ENCODE measurements around the gene OR2L13. TPM values are rescaled to one million over a fixed set of nuclear protein-coding genes. Genes with fewer than 3 reads are reported as not detected.
"Not testable (repeated sequence)": the region's sequence is repeated elsewhere in the genome, so short reads cannot be mapped to it uniquely, and the experiment has no call there.

OR2L13 gene, protein sequence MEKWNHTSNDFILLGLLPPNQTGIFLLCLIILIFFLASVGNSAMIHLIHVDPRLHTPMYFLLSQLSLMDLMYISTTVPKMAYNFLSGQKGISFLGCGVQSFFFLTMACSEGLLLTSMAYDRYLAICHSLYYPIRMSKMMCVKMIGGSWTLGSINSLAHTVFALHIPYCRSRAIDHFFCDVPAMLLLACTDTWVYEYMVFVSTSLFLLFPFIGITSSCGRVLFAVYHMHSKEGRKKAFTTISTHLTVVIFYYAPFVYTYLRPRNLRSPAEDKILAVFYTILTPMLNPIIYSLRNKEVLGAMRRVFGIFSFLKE
- not detected for polyA plus RNA-seq (2012; ENCODE audit: low read depth, missing spikeins)

DNA sequence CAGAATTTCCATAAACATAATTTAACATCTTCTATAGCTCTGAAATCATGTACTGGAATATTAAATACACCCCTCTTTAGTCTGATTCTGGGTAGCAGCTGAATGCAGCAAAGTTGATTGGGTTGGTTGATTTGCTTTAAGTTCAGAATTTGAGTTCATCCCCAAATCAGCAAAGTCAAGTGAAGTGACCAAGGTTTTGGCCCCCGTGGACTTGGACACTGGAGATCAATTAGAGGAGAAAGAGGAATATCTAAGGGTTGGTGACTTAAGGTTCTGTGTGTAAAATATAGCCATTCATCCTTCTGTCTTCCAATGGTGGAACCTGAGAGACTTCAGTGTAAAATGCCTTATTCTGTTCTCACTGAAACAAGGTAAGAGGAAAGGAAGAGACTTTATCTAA is at the start of gene OR2L13:
OR2L13 (plus strand) TSS at position 301 of the 400 bp plus-strand sequence. CDS start 4,192 bp downstream, outside the sequence.
- TF ChIP-seq TAF1 (IDR thresholded peaks at IDR 0.05; ENCODE audit: low read depth, low read length) (no peak), POLR2A (IDR thresholded peaks at IDR 0.05; ENCODE audit: low read depth, low read length) (no peak), SPI1 (IDR thresholded peaks at IDR 0.05; ENCODE audit: low read depth, low read length) (no peak), POLR2AphosphoS5 (IDR thresholded peaks at IDR 0.05; ENCODE audit: low read depth, low read length) (no peak), POU2F2 (IDR thresholded peaks at IDR 0.05; ENCODE audit: low read depth, low read length) (no peak), PAX5 (IDR thresholded peaks at IDR 0.05; ENCODE audit: insufficient read depth, low read length, severe bottlenecking) (no peak)
- FAIRE-seq (no peak), DNase-seq (ENCODE audit: insufficient read length, low spot score) (no peak)

DNA sequence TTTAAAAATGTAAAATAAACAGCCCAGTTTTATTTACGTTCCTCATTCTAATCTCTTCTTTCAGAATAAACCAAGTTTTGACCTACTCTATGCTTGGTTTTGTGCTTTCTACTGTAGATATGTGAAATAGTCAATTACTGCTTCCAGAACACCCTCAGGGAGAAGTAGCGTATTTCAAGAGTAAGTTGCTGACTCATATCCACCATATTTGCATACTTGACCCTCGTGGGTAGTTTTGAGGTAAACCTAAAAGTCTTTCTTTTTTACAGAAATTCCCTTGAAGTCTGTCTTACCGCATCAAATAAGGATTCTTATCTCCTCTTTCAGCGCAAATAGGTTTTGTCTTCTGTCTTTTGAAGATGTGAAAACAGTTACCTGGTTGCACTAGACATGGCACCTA is 49.8 kb upstream of the OR2L13 start:
- FAIRE-seq (no peak), DNase-seq (ENCODE audit: insufficient read length, low spot score) (no peak)
- no peak for TF ChIP-seq POU2F2 (IDR thresholded peaks at IDR 0.05; ENCODE audit: low read depth, low read length)

DNA sequence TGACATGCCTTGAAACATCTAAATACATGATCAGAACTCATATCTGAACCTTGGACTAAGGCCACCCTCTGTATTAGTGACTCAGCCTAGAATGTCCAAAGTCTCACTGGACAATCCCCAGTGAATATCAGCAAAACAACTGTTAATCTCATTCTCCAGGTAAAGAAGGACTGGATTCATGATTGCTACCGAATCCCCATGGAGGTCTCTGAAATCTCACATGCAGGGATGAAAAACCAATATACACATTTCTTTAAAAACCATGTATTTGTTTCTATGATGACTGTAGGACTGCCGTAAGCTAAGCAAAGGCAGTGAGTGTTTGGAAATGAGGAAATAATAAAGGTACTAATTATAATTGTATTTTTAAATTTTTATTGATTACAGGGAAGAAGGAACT is 48.4 kb upstream of the OR2L13 start, which contains the start of gene OR2L3:
OR2L3 (plus strand) TSS at position 301 of the 400 bp plus-strand sequence. CDS start 13,846 bp downstream, outside the sequence.
- FAIRE-seq (no peak), DNase-seq (ENCODE audit: insufficient read length, low spot score) (no peak)
- TF ChIP-seq POU2F2 (IDR thresholded peaks at IDR 0.05; ENCODE audit: low read depth, low read length): no peak
- TF ChIP-seq TAF1 (IDR thresholded peaks at IDR 0.05; ENCODE audit: low read depth, low read length): no peak
- TF ChIP-seq POLR2A (IDR thresholded peaks at IDR 0.05; ENCODE audit: low read depth, low read length): no peak
- TF ChIP-seq SPI1 (IDR thresholded peaks at IDR 0.05; ENCODE audit: low read depth, low read length): no peak
- TF ChIP-seq POLR2AphosphoS5 (IDR thresholded peaks at IDR 0.05; ENCODE audit: low read depth, low read length): no peak
- TF ChIP-seq PAX5 (IDR thresholded peaks at IDR 0.05; ENCODE audit: insufficient read depth, low read length, severe bottlenecking): no peak

DNA sequence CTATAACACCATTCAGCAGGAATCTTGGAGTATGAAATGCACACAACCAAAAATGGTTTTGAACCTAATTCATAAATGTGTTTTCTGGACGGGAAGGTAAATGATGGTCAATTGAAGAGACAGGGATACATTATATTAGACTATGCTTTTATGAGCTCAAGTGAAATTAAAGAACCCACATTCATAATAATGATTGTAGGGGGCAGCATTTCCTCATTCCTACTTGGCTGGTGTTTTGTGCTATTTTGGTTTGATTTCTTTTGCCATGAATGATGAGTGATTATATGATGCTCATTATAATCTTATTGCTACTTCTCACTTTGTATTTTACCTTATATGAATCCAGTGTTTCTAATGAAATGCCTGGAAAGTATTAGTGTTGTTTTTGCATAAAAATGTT is 48.0 kb upstream of the OR2L13 start:
- FAIRE-seq (no peak), DNase-seq (ENCODE audit: insufficient read length, low spot score) (no peak)
- no peak for TF ChIP-seq POU2F2 (IDR thresholded peaks at IDR 0.05; ENCODE audit: low read depth, low read length)
- TF ChIP-seq POLR2AphosphoS5 (IDR thresholded peaks at IDR 0.05; ENCODE audit: low read depth, low read length): no peak

DNA sequence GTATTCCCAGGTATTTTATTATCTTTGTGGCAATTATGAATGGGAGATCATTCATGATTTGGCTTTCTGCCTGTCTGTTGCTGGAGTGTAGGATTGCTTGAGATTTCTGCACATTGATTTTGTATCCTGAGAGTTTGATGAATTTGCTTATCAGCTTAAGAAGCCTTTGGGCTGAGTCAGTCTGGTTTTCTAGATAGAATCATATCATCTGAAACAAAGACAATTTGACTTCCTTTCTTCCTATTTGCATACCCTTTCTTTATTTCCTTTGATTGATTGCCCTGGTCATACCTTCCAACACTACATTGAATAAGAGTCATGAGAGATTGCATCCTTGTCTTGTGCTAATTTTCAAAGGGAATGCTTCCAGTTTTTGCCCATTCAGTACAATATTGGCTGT is 40.3 kb upstream of the OR2L13 start:
- FAIRE-seq: no peak
- DNase-seq (ENCODE audit: insufficient read length, low spot score): no peak
- TF ChIP-seq SPI1 (IDR thresholded peaks at IDR 0.05; ENCODE audit: low read depth, low read length): no peak
- no peak for TF ChIP-seq PAX5 (IDR thresholded peaks at IDR 0.05; ENCODE audit: insufficient read depth, low read length, severe bottlenecking)
- TF ChIP-seq POLR2A (IDR thresholded peaks at IDR 0.05; ENCODE audit: low read depth, low read length): no peak
- no peak for TF ChIP-seq POLR2AphosphoS5 (IDR thresholded peaks at IDR 0.05; ENCODE audit: low read depth, low read length)
- no peak for TF ChIP-seq POU2F2 (IDR thresholded peaks at IDR 0.05; ENCODE audit: low read depth, low read length)

DNA sequence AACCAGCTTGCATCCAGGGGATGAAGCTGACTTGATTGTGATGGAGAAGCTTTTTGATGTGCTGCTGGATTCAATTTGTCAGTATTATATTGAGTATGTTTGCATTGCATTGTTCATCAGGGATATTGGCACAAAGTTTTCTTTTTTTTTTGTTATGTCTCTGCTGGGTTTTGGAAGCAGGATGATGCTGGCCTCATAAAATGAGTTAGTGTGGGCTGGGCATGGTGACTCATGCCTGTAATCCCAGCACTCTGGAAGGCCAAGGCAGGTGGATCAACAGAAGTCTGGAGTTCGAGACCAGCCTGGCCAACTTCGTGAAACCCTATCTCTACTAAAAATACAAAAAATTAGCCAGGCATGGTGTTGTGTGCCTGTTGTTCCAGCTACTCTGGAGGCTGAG is 39.7 kb upstream of the OR2L13 start:
- DNase-seq (ENCODE audit: insufficient read length, low spot score) (no peak), FAIRE-seq (no peak)
- no peak for TF ChIP-seq POU2F2 (IDR thresholded peaks at IDR 0.05; ENCODE audit: low read depth, low read length)
- TF ChIP-seq PAX5 (IDR thresholded peaks at IDR 0.05; ENCODE audit: insufficient read depth, low read length, severe bottlenecking): no peak
- no peak for TF ChIP-seq TAF1 (IDR thresholded peaks at IDR 0.05; ENCODE audit: low read depth, low read length)
- TF ChIP-seq POLR2A (IDR thresholded peaks at IDR 0.05; ENCODE audit: low read depth, low read length): no peak
- no peak for TF ChIP-seq POLR2AphosphoS5 (IDR thresholded peaks at IDR 0.05; ENCODE audit: low read depth, low read length)
- no peak for TF ChIP-seq SPI1 (IDR thresholded peaks at IDR 0.05; ENCODE audit: low read depth, low read length)

DNA sequence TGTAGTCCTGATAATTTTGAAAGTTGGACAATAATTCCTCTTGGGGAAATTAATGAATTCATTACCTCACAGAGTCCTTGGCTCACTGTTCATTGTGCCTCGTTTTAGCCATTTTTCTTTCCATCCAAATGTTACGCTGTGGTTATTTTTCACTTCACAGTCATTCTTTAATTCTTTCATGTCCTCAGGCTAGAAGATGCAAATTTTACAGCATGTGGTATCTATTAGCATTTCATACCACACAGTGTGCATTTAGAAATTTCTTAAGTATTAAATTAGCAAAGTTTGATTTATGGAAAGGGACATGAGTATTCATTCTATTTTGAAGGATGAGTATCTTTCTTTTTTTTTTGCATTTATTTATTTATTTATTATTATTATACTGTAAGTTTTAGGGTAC is 29.9 kb upstream of the OR2L13 start:
- FAIRE-seq (no peak), DNase-seq (ENCODE audit: insufficient read length, low spot score) (no peak)
- TF ChIP-seq POU2F2 (IDR thresholded peaks at IDR 0.05; ENCODE audit: low read depth, low read length) (no peak), POLR2AphosphoS5 (IDR thresholded peaks at IDR 0.05; ENCODE audit: low read depth, low read length) (no peak)

DNA sequence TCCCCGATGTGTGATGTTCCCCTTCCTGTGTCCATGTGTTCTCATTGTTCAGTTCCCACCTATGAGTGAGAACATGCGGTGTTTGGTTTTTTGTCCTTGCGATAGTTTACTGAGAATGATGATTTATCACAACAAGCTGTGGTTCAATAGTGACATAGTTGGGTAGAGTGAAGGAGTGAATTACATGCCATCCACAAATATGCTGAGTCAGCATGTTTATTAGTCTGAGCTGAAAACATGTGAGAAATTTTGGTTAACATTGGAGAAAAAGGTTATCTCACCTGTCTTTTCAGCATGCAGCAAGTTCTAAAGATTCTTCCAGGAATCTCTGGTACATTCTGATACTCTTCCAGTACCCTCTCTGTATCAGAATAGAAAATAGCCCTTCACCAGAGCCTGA is 29.4 kb upstream of the OR2L13 start:
- no peak for DNase-seq (ENCODE audit: insufficient read length, low spot score)
- FAIRE-seq: no peak
- TF ChIP-seq POLR2A (IDR thresholded peaks at IDR 0.05; ENCODE audit: low read depth, low read length) (no peak), TAF1 (IDR thresholded peaks at IDR 0.05; ENCODE audit: low read depth, low read length) (no peak), POU2F2 (IDR thresholded peaks at IDR 0.05; ENCODE audit: low read depth, low read length) (no peak), POLR2AphosphoS5 (IDR thresholded peaks at IDR 0.05; ENCODE audit: low read depth, low read length) (no peak), PAX5 (IDR thresholded peaks at IDR 0.05; ENCODE audit: insufficient read depth, low read length, severe bottlenecking) (no peak), SPI1 (IDR thresholded peaks at IDR 0.05; ENCODE audit: low read depth, low read length) (no peak)

DNA sequence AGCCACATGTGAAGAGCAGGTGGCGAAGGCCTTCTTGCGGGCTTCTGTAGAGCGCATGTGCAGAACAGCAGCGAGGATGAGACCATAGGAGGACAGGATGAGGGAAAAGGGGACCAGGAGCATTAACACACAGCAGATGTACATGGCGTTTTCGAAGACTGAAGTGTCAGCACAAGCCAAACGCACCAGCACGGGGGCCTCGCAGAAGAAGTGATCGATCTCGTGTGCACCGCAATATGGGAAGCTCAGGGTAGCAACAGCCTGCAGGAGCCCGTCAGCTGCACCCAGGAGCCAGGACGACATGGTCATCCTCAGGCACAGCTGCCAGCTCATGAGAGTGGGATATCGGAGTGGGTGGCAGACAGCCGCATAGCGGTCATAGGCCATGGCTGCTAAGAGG is 11.1 kb upstream of the OR2L13 start:
- not testable (repeated sequence) for FAIRE-seq

DNA sequence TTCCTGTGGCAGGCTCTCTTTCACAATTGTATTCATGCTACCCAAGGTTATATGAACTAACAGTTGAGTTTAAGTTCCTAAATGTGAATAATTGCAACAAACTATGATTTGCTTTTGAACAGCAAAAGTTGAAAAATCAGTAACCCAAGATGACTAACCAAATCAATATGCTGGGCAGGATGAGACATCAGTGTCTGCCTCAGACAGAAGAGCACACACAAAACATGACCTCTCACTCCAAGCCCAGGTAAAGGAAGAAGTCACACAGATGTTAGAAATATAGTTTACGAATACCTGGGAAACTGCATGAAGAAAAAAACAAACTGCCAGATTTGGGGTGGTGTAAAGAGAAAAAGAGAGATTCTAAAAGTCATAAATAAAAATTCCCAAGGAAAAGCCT is 3.5 kb downstream of the OR2L13 start:
- DNase-seq (ENCODE audit: insufficient read length, low spot score): no peak
- no peak for TF ChIP-seq SPI1 (IDR thresholded peaks at IDR 0.05; ENCODE audit: low read depth, low read length)
- TF ChIP-seq POLR2A (IDR thresholded peaks at IDR 0.05; ENCODE audit: low read depth, low read length): no peak
- TF ChIP-seq TAF1 (IDR thresholded peaks at IDR 0.05; ENCODE audit: low read depth, low read length): no peak
- TF ChIP-seq POU2F2 (IDR thresholded peaks at IDR 0.05; ENCODE audit: low read depth, low read length): no peak
- TF ChIP-seq PAX5 (IDR thresholded peaks at IDR 0.05; ENCODE audit: insufficient read depth, low read length, severe bottlenecking): no peak
- no peak for FAIRE-seq

More for the DNA sequence above, 11.1 kb upstream of the OR2L13 start:
- not testable (repeated sequence) for DNase-seq (ENCODE audit: insufficient read length, low spot score)

DNA sequence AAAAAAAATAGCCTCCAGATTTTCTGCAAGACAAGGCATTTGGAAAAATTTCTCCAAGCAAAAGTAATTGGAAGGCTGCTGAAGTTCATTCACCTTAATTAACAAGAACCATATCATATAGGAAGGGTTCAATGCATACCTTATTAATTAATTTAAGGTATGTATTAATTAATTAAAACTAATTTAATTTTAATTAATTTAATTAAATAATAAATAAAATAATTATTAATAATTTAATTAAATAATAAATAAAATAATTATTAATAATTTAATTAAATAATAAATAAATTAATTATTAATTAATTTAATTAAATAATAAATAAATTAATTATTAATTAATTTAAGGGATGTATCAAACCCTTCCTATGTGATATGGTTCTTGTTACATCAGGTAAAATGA is 7.9 kb downstream of the OR2L13 start:
- TF ChIP-seq POLR2AphosphoS5 (IDR thresholded peaks at IDR 0.05; ENCODE audit: low read depth, low read length): no peak
- no peak for TF ChIP-seq POU2F2 (IDR thresholded peaks at IDR 0.05; ENCODE audit: low read depth, low read length)
- no peak for TF ChIP-seq POLR2A (IDR thresholded peaks at IDR 0.05; ENCODE audit: low read depth, low read length)
- no peak for TF ChIP-seq SPI1 (IDR thresholded peaks at IDR 0.05; ENCODE audit: low read depth, low read length)
- TF ChIP-seq PAX5 (IDR thresholded peaks at IDR 0.05; ENCODE audit: insufficient read depth, low read length, severe bottlenecking): no peak
- no peak for TF ChIP-seq TAF1 (IDR thresholded peaks at IDR 0.05; ENCODE audit: low read depth, low read length)
- FAIRE-seq: no peak
- DNase-seq (ENCODE audit: insufficient read length, low spot score): no peak

All from GM12891 (cell line).